HG02840 (cell line): Measurements from ENCODE around the gene ZDHHC8.

Source experiments
- ATAC-seq: cut with Tn5 transposase; IDR thresholded peaks from one replicate; pipeline ENCODE4 v1.9.1; 2021; ENCODE audit warnings: mild to moderate bottlenecking, moderate library complexity, moderate number of reproducible peaks; ENCODE audit not compliant: unreplicated experiment, low FRiP score

The ZDHHC8 gene

GRCh38 chr22:20140521-20140964 is 8.9 kb downstream of the ZDHHC8 start:
- no peak for ATAC-seq

GRCh38 chr22:20141186-20142077 is 9.8 kb downstream of the ZDHHC8 start:
- no peak for ATAC-seq

GRCh38 chr22:20142711-20143621 is 11.4 kb downstream of the ZDHHC8 start:
- no peak for ATAC-seq

- no peak for ATAC-seq
Measured at GRCh38 chr22:20143883-20144665, 12.5 kb downstream of the ZDHHC8 start.

- no peak for ATAC-seq
Measured at GRCh38 chr22:20145206-20145831, 13.7 kb downstream of the ZDHHC8 start.

GRCh38 chr22:20145832-20146223 is 14.2 kb downstream of the ZDHHC8 start:
- ATAC-seq: no peak

- no peak for ATAC-seq
Measured at GRCh38 chr22:20146777-20147176, 15.2 kb downstream of the ZDHHC8 start.

- ATAC-seq: no peak
Measured at GRCh38 chr22:20147237-20147988, 15.8 kb downstream of the ZDHHC8 start.

- no peak for ATAC-seq
Measured at GRCh38 chr22:20148414-20148813, 16.8 kb downstream of the ZDHHC8 start.

GRCh38 chr22:20149257-20150250 is 17.9 kb downstream of the ZDHHC8 start:
- ATAC-seq: no peak

- no peak for ATAC-seq
Measured at GRCh38 chr22:20150381-20151275, 19.0 kb downstream of the ZDHHC8 start, which contains the start of gene CCDC188. Gene CCDC188 (minus strand): TSS chr22:20151055. CDS start chr22:20150986, 69 bp downstream.

- ATAC-seq: no peak
Measured at GRCh38 chr22:20151276-20151588, 19.6 kb downstream of the ZDHHC8 start.

- ATAC-seq: no peak
Measured at GRCh38 chr22:20152464-20152890, 20.9 kb downstream of the ZDHHC8 start.

- ATAC-seq: no peak
Measured at GRCh38 chr22:20153945-20154344, 22.3 kb downstream of the ZDHHC8 start.

GRCh38 chr22:20154602-20155187 is 23.1 kb downstream of the ZDHHC8 start:
- ATAC-seq: no peak

- ATAC-seq: no peak
Measured at GRCh38 chr22:20155330-20156041, 23.9 kb downstream of the ZDHHC8 start.
